Caco-2 (cell line): ENCODE measurements around the gene ASMTL. TPM values are rescaled to one million over a fixed set of nuclear protein-coding genes. Genes with fewer than 3 reads are reported as not detected.

ENCODE experiments used
- total RNA-seq: library from RNA; stranded (reverse); gene quantifications from 2 replicates; pipeline ENCODE4 v1.2.3, GENCODE V29; 2022

The ASMTL gene
- total RNA-seq, 1 experiment from 2014 or later = 17.4 TPM

Other genes with a start within 250 kb of the ASMTL start
- gene CRLF2, start 240.3 kb downstream of the ASMTL start, total RNA-seq = not detected in 2 replicates
- 14.8 and 17.4 TPM in 2 replicates for gene CSF2RA, start 184.1 kb downstream of the ASMTL start, total RNA-seq
- 0.21 TPM in 1 of 2 replicates, not detected in the other for gene IL3RA, start 116.1 kb downstream of the ASMTL start, total RNA-seq
- 450 and 455 TPM in 2 replicates for gene SLC25A6, start 60.8 kb downstream of the ASMTL start, total RNA-seq
- not detected in 2 replicates for gene P2RY8, start 84.3 kb upstream of the ASMTL start, total RNA-seq
- 39.9 and 42.2 TPM in 2 replicates for gene AKAP17A, start 138.7 kb upstream of the ASMTL start, total RNA-seq
- gene ASMT, start 162.2 kb upstream of the ASMTL start, total RNA-seq = not detected in 2 replicates